Cerebellar cortex (tissue), 1 donor: ENCODE data around the gene NDUFB10.

ENCODE experiments used
- DNase-seq: peaks from one replicate; pipeline ENCODE4 v3.0.0-alpha.2; 2015; ENCODE audit warnings: low spot score

Gene NDUFB10

DNA sequence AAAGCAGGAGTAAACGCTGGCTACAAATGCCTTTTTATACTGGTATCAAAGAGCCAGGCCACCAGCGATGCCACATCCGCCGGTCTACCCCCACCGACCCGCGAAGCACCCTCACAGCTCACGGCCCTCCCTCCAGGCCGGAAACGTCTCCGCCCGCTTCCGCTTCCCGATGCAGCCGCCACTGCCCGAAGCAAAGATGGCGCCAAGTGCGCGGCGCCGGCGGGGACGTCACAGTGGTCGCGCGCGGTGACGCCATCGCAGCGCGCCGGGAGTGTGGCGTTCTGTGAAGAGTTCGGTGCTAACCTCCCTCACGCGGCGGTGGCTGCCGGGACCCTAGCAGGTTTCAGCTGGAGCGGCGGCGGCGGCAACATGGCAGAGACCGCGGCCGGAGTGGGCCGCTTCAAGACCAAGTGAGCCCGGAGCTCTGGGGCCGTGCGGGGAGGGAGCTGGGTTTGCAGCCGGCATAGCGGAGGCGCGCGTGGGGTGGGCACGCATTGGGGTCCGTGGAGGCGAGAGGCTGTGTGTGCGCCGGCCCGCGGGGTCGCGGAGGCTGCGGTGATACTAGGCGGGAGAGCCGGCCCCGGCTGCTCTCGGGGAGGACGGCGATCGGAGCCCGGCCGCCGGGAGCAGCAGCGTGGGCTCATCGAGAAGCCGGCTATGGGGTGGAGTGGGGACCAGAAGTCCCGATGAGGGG, 12.6 kb downstream of the NDUFB10 start, which contains the start of gene TBL3:
Gene TBL3 (plus strand): TSS at position 258 of the 694 bp plus-strand sequence. CDS start 112 bp downstream, at position 370.
- peak; percentile 89 for DNase-seq

DNA sequence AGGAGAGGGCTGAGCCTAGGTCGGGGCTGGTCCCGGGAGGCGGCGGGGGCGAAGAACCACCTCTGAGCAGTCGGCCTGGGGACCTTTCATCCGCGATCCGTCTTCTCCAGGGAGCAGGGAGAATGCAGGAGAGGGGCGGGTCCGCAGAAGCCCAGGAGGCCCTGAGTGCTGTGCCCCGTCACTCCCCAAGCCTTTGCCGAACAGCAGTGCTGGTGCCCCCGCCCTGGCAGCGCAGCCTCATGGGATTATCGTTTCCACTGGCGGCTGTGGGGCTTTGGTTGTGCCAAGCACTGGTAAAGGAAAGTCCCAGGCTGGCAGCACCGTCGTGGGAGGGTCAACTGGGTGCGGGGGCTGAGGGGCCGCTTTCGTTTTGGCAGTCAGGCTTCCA, 13.1 kb downstream of the NDUFB10 start:
- no peak for DNase-seq

DNA sequence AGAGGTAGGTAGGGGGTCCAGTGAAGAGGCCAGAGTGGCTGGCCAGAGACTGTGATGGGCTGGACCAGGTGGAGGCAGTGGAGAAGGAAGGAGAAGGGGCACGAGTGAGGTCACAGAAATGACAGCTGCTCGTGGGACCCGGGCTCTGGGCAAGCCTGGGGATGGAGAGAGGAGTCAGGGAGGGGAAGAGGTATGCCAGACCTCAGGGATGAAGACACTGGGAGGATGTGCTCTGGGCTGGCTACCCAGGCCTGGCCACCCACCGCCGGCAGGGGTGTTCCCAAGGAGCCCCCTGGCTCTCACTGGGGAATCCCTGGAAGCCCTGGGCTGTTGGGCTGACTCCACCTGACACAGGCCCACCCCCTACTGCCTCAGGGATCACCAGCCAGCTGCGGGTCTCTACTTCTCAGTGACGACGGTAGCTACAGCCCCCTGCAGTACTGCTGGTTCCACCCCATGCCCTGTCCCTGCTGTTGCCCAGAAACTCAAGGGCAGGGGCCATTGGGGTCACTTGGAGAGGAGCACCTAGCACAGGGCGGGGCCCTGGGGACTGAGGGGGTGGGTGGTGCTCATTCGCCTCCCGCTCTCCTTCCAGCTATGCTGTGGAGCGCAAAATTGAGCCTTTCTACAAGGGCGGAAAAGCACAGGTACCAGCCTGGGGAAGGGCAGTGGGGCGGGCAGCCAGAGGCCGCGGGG, 14.3 kb downstream of the NDUFB10 start:
- DNase-seq = no peak

DNA sequence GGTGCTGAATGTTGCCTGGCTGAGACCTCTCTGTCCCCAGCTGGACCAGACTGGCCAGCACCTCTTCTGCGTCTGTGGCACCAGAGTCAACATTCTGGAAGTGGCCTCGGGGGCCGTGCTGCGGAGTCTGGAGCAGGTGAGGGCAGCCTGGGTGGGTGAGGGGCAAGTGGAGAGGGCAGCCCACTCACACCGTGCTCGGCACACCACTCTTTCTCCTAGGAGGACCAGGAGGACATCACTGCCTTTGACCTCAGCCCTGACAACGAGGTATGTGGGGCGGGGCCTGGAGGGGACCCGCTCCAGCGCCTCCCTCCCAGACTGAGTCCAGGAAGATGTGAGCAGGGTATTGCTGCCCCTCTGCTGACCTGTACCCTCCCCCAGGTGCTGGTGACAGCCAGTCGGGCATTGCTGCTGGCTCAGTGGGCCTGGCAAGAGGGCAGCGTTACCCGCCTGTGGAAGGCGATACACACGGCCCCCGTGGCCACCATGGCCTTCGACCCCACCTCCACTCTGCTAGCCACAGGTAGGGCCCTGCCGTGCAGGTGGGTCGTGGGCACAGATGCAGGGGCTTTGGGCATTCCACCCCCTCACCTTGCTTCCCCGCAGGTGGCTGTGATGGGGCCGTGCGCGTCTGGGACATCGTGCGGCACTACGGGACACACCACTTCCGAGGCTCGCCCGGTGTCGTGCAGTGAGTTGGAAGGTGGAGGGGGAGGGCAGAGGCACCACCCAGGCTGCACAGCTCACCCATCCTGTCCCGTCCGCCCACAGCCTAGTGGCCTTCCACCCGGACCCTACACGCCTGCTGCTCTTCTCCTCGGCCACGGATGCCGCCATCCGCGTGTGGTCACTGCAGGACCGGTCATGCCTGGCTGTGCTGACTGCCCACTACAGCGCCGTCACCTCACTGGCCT, 15.1 kb downstream of the NDUFB10 start:
- no peak for DNase-seq

DNA sequence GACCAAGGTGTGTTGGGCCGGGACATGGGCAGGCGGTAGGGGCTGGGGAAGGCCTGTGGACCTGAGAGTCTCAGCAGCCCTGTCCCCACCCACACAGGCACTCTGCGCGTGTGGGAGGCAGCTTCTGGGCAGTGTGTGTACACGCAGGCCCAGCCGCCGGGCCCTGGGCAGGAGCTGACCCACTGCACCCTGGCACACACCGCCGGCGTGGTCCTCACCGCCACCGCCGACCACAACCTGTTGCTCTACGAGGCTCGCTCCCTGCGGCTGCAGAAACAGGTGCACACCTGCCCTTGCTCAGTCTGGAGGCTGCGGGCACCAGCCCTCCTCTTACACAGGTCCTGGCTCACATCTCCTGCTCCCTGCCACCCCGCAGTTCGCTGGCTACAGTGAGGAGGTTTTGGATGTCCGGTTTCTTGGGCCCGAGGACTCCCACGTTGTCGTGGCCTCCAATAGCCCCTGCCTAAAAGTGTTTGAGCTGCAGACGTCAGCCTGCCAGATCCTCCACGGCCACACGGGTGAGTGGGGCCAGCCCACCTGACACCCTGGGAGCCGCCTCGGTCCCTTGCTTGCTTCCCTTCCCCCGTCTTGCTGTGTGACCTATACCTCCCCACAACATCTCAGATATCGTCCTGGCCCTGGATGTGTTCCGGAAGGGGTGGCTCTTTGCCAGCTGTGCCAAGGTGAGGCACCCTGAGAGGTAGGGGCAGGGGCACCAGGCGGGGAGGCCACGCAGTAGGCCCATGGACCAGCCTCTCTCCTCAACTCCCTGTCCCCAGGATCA, 16.3 kb downstream of the NDUFB10 start:
- no peak for DNase-seq

DNA sequence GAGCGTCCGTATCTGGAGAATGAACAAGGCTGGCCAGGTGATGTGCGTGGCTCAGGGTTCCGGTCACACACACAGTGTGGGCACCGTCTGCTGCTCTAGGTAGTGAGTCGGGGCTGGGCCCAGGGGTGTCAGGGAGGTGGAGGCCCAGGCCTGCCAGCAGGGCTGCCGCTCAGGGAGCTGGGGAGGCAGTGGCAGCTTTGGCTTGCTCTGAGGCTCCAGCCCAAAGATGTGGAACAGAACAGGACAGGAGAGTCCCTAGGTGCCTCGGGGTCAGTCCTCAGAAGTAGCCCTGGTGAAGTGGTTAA, 16.8 kb downstream of the NDUFB10 start:
- DNase-seq = no peak

DNA sequence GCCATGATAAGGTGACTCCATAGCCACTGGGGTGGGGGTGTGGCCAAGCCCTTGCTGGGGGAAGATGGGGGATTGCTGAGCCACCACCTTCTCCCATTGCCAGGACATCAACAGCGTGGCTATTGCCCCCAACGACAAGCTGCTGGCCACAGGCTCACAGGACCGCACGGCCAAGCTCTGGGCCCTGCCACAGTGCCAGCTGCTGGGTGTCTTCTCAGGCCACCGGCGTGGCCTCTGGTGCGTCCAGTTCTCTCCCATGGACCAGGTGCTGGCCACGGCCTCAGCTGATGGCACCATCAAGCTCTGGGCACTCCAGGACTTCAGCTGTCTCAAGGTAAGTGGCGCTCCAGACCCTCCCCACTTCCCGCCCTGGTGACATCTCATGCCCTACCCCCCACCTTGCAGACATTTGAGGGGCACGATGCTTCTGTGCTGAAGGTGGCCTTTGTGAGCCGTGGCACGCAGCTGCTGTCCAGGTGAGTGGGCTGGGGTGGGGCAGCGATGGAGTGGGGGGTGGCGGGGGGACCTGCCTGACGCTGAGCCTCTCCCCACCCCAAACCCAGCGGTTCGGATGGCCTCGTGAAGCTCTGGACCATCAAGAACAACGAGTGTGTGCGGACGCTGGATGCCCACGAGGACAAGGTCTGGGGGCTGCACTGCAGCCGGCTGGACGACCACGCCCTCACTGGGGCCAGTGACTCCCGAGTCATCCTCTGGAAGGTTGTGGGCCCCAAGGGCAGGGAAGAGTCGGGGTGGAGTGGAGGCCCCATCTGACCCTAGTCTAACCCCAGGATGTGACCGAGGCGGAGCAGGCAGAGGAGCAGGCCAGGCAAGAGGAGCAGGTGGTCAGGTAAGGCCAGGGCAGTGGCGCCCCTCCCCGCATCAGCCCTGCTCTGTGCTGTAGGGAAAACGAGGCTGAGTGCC, 17.9 kb downstream of the NDUFB10 start:
- DNase-seq = no peak

DNA sequence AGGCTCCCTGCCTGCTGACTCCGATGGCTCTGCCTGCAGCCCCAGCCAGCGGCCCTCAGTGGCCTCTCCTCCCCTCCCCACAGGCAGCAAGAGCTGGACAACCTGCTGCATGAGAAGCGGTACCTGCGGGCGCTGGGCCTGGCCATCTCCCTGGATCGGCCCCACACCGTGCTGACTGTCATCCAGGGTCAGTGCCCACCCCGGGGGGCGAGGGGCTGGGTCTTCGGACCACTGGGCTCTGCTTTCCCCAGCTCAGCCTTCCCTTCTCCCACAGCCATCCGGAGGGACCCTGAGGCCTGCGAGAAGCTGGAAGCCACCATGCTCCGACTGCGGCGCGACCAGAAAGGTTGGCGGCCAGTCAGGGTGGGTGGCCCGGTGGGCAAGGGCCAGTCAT, 18.5 kb downstream of the NDUFB10 start:
- no peak for DNase-seq

DNA sequence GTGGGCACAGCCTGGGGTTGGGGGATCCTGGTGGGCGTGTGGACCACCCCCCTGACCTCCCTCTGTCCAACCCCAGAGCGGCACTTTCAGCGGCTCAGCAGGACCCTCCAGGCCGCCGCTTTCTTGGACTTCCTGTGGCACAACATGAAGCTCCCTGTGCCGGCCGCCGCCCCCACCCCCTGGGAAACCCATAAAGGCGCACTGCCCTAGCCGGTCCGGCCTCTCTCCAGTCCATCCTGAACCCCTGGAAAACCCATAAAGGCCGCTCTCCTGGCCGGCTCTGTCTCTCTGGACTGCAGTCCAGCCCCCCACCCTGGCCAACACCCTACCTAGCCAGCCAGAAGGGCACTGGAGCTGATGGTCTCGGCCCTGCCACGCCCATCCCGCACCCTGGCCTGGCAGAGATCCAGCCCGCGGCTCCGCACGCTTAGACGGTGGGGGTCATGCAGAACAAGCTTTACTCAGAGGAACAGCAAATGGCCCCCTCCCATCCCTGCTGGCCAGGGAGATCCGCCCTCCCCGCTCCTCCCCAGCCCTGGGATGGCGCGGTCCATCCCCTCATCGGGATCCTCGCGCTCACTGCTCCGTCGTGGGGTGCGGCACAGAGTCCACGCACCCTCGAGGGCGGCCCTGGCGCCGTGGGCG, 19.3 kb downstream of the NDUFB10 start:
- DNase-seq = no peak

DNA sequence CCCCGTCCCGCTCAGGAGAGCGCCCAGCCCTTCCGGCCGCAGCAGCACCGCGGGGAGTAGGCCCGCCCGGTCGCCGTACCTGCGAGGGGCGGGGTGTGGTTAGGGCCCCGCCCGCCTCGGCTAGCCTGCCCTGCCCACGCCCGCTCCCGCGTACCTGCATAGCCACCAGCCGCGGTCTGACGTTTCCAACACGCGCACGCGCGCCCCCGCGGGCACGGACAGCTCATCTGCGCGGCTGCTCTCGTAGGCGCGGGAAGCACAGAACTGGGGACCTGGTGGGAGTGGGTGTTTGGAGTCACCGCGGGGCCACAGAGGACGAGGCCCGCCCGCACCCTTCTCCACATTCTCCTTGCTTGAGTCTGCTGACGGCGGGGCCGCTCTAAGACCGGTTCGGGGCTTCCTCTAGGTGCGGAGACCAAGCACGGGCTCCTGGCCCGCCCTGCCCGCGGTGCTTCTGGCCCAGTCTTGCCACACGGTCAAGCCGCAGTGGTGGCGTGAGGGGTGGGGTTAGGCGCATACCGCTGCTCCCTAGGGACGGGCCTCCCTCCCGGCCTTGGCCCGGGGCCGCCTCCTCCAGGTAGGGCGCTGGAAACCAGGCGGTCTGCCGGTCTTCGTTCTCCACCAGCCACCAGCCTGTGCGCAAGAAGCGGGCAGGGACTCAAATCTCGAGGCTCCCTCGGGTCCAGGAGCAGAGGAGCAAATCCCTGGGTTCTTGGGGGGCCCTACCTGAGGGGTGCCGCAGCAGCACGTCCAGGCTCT, 20.1 kb downstream of the NDUFB10 start:
- DNase-seq = peak; percentile 60

DNA sequence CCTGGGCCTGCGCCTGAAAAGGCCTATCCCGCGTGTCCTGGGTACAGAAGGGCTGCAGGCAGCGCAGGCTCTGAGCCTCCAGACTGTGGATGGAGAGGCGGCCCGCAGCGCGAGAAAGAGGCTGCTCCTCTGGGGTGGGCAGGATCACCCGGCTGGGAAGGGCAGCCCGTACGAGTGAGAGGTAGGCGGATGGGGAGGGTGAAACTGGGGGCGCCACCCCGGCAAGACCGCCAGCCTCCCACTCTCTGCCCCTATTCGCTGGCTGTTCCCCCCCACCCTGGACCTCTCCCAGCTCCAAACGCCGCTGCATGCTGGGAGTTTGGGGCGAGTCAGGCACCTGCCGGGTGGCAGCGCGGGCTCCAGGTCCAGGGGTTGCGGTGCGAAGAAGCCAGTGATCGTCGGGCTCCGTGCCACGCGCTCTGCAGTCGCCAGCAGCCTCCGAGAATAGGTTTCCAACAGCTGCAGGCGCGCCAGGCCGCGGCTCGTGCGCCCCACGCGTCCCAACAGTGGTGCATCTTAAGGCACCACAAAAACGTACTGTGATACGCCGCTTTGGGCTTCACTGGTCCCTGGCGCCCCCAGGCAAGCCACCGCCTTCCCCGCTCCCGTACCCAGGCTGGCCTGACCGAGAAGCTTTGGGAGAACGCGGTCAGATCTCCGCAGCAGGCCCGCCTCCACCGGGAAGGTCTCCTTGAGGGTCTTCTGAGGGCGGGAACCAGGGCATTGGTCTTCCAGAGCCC, 20.9 kb downstream of the NDUFB10 start:
- no peak for DNase-seq

DNA sequence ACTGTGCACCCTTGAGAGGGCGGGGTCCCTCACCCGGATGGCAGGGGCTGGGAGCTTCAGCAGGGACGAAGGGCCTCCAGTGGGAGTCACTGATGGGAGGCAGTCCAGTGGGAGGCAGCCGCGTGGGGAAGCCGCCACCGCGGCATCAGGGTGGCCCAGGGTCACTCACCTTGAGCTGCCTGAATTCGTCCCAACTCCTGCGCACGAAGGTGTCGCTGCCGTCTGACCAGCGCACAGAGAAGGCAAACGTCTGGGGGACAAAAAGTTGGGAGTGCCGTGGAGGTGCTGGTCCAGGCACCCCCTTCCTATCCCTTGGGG, 21.4 kb downstream of the NDUFB10 start:
- DNase-seq = no peak

DNA sequence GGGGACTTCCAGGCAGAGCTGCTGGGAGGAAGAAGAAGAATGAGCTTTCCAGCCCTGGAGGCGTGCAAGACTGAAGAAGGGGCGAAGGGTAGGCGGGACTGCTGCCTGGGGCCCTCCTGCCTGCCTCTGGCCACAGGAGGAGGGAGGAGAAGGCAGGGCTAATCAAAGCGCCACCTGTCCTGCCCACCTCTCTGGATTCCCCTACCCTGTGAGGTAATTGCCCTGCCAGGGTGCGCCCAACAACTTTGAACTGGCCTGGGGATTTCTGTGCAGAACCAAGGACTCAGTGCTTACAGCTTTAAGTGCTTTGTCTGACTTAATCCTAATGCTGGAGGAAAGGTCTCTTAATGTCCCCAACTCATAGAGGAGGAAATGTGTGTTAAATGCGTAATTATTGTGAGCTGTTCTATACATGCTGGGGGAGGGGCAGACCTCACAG, 22.1 kb downstream of the NDUFB10 start, which contains the start of gene NOXO1:
Gene NOXO1 (minus strand): TSS at position 72 of the 439 bp plus-strand sequence. CDS start 290 bp downstream, outside the sequence.
- DNase-seq = no peak

DNA sequence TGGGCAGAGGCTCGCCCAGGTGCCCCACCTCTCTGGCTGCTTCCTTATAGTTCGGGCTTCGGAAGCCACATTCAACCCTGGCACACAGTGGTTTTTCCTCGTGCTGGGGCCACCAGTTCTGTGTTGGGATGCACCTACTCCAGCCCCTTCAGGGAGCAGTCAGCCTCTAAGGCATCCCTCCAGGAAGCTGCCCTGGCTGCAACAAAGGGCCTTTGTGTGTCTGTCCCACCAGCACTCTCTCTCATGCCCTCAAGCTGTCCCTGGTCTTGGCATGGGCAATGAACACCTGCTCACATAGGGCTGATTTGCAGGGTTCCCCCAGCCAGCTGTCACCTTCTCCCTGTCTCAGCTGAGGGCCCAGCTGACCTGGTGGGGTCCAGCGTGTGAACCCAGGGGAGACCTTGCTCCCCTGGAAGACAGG, 22.7 kb downstream of the NDUFB10 start:
- no peak for DNase-seq

DNA sequence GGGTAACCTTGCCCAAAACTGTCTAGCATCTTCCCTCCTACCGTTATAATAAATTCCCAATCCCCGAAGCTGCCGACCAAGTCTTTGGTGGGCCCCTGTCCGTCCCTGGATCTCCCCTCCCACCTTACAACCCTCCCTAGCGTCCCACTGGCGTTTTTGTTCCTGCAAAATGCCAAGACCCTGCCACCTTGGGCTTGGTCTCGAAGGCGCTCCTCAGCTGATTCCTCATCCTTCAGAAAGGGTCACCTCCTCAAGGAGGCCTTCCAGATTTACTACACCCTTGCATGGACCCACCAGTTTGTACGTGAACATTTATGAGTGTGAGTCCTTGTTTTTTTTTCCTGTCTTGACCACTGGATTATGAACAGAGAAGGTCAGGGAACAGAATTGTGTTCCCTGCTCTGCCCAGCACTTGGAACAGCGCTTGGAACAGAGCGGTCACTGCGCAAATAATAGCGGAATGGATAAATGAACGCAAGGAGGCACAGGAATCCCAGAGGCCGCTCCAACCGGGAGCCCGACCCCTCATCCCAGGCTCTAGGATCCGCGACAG, 23.7 kb downstream of the NDUFB10 start:
- DNase-seq = no peak

DNA sequence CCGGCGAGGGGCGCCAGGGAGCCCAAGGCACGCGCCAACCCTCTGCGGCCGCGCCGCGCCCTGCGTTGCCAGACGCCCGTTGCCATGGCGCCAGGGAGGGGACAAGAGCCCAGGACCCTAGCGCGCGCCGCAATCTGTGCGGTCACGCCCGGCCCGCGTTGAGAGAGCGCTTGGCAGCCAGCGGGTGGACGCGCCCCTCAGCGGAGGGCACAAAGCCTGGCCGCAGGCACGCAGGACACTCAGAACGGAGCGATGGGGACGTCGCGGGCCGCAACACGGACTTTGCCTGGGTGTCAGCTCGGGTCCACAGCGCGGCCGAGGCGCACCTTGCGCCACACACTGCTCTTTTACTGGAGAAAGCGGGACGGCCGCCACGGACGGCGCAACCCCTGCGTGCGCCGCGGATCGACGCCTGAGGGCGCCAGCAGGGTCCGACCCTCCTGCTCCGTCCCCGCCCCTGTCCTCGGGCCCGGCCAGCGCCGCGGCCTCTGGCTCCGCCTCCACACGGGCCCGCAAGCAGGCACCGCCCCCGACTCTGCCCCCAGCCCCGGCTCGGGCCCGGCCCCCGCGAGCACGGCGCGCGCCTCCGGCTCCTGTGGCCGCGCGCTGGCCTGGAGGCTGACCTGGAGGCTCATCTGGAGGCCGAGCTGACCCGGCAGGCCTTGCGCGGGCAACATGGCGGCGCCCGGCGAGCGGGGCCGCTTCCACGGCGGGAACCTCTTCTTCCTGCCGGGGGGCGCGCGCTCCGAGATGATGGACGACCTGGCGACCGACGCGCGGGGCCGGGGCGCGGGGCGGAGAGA, 24.4 kb downstream of the NDUFB10 start, which contains the start of gene GFER:
Gene GFER (plus strand): TSS at position 650 of the 803 bp plus-strand sequence. CDS start 26 bp downstream, at position 676.
- DNase-seq = peak; percentile 85
